HTERT RPE-1 (cell line): ENCODE measurements around the gene ACOT8.
"Not testable (repeated sequence)": the region's sequence is repeated elsewhere in the genome, so short reads cannot be mapped to it uniquely, and the experiment has no call there.

Experiments
- in situ Hi-C: fragments of 300-500 bp; cut with MboI; formaldehyde crosslinking; loops from 4 replicates; pipeline ENCODE4 v1.14.3; 2020; ENCODE audit warnings: low sequenced_read_pairs

ACOT8 gene

DNA sequence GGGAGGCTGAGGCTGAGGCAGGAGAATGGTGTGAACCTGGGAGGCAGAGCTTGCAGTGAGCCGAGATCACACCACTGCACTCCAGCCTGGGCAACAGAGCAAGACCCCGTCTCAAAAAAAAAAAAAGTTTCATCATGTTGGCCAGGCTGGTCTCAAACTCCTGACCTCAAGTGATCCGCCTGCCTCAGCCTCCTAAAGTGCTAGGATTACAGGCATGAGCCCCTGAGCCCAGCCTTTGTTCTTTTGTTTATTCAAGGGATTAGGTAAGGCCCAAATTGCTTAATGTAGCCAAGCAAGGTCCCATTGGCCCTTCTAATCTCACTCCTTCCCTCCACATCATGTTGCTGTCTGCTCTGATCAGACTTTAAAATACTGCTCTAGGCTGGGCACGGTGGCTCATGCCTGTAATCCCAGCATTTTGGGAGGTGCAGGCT lies 27.5 kb downstream of the ACOT8 start:
- in situ Hi-C loops, result not testable (repeated sequence)

DNA sequence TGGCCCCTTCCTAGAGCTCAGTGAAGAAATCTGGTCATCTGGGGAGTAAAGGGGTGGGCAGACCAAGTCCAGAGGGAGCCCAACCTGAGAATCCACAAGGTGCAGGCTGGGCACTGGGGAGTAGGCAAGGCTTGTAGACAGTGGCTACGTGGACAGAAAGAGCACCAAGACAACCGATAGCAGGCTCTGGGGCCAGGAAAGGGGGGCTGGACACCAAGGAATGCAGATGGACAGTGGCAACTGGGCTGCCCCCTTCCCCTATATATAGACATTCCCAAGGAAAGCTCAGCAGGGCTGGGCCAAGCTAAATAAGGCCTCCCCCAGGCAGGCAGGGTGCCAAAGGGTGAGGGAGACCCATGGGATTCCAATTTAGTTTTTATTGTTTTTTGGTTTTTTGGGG lies 28.6 kb downstream of the ACOT8 start:
- in situ Hi-C loops, result no loop called here

DNA sequence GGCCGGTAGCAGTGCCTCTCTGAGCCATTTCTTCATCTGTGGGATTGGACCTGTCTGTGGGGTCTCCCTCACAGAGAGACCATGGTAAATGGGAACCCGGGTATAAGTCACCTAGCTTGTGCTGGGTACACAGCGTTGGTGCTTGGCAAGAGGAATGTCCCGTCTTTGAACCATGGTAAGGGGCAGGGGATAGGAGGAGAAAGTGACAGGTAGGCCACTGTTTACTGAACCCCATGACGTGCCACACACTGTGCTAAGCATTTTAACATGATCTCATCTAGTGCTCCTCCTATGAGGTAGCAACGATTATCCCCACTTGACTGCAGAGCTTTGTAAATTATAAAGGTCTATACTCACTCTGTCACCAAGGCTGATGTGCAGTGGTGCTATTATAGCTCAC lies 29.5 kb downstream of the ACOT8 start:
- in situ Hi-C loops, result no loop called here

DNA sequence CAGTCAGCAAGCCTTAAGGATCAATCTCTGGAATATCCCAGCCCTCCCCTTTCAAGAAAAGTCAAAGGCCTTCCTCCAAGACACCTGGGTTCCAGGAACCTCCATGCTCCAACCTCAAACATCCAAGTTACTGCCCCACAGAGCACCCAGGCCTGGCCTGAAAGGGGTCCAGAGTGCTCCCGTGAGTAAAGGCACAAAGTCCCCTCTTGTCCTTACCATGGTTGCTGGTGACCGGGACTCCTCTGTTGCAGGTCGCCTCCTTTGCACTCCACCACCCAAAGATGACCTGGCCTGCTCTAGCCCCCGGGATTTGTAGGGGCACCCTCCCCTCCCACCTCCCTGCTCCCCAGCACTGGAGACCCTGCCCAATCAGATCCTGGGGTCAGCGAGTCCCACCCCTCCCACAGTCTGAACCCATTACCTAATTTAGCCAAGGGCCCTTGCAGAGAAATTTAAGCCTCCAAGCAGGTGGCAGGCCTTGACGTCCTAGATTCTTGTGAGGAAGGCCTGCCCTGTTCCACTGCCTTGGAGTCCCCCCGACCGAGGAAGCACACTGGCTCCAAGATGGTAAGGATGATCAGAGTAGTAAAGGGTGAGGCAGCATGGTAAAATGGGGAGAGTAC lies 30.1 kb downstream of the ACOT8 start, which contains the start of gene TNNC2:
Gene TNNC2 (minus strand): TSS at position 283 of the 623 bp plus-strand sequence. CDS start 64 bp downstream, at position 219.
- in situ Hi-C loops, result no loop called here

DNA sequence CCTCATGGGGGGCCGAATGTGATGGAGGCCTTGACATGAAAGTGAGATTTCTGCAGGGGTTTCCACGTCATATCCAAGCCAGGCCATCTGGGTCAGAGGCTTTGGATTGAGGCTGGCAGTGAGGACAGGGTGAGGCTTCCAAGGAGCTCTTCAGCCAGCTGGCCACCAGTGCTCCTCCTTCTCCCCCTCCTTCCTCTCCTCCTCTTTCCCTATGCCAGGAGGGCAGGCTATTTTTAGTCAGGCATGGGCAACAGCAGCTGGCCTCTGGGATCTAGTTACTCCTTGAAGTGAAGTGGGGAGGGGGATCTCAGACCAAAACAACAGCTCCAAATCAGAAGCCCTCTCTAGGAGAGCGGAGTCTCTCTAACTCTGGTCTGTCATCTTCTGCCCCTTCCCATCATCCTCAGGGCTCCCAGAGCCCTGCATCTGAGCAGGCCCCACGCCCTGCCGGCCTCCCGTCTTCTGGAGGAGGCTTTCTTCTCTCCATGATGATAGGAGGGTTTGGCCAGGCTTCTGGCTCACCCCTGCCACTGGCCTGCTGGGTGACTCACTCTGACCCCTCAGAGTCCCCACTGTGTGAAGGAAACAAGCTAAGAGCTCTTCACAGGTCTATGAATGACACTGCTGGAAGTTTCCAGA lies 30.7 kb downstream of the ACOT8 start:
- in situ Hi-C loops, result no loop called here

DNA sequence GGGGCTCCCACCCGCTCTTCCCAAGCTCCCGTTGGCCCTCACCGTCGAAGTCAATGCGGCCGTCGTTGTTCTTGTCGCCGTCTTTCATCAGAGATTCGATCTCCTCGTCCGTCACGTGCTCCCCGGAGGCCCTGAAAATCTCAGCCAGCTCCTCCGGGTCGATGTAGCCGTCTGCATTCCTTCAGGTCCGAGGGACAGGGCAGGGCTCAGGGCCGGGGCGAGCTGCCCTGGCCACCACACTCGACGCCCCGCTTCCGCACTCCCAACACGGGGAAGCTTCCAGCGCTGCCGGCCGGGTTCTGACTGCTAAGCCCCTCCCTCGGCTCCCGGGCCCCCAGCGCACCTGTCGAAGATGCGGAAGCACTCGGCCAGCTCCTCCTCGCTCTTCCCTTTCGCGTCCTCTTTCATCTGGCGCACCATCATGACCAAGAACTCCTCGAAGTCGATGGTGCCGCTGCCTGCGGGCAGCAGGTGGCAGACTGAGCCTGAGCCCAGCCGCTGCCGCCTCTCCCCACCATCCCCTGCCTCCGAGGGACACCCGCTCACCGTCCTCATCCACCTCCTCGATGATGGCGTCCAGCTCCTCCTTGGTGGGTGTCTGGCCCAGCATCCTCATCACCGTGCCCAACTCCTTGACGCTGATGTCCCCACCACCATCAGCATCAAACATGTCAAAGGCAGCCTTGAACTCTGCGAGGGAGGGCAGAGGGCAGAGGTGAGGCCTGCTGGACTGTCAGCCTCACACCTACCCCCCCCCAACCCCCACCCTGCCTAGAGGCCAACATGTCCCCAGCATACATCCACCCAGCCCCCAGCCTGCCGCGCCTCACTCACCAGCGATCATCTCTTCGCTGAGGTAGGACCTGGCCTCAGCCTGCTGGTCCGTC lies 33.0 kb downstream of the ACOT8 start:
- in situ Hi-C loops, result no loop called here

DNA sequence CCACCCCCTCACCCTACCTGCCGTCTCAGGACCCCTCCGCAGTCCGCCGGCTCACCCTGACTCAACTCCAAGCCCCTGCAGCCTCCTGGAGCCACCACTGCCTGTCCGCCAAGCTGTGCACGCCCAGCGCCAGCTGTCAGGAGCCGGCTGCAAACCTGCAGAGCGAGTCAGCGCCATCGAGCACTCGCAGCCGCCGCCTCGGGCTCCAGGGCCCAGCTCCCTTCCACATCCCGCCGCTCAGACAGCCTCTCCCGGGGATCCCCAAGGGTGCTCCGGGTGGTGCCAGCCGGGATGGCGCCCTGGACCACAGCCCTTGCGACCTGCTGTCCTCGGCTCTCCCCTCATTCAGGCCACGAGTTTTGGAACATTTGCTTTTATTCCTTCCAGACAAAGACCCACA lies 34.3 kb downstream of the ACOT8 start:
- in situ Hi-C loops, result no loop called here

DNA sequence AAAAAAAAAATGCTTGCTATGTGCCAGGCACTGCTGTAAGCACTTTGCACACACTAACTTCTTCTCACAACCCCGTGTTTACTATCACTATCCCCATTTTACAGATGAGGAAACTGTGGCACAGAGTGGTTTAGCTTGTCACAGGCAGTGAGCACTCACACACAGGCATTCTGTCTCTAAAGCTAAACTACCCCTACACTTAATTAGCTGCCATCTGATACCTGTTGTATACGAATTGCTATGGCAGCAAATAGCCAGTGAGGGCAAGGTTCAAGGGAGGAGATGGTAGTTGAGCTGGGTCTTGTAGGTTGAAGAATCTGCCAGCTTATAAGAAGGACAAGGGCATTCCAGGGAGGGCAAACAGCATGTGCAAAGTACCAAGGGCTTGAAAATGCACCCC lies 35.2 kb downstream of the ACOT8 start:
- in situ Hi-C loops, result no loop called here

DNA sequence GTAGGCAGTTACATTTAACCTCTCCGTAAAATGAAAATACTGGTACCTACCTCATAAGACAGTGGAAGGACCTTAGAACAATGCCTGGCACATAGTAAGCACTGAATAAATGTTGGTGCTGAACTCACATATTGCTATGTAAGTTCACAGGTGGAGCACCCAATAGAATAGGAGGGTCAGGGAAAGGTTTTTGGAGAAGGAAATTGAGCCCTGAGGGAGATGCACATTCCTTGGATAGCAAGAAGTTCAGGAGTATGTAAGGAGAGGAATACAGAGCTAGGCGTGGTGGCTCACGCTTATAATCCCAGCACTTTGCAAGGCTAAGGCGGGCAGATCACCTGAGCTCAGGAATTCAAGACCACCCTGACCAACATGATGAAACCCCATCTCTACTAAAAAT lies 37.7 kb downstream of the ACOT8 start:
- in situ Hi-C loops, result no loop called here

DNA sequence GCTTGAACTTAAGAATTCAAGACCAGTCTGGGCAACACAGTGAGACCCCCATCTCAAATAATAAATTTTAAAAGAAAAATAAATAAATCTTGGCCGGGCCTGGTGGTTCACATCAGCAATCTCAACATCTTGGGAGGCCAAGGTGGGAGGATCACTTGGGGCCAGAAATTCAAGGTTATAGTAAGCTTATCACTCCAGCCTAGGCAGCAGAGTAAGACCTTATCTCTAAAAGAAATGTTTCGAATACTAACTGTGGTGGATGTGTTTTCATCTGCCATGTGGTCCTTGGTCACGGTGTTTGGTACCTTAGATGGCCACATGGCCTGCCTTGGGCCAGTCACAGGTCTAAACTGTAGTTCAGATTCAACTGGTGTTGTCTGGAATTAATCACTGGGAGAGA lies 39.0 kb downstream of the ACOT8 start:
- in situ Hi-C loops, result no loop called here

DNA sequence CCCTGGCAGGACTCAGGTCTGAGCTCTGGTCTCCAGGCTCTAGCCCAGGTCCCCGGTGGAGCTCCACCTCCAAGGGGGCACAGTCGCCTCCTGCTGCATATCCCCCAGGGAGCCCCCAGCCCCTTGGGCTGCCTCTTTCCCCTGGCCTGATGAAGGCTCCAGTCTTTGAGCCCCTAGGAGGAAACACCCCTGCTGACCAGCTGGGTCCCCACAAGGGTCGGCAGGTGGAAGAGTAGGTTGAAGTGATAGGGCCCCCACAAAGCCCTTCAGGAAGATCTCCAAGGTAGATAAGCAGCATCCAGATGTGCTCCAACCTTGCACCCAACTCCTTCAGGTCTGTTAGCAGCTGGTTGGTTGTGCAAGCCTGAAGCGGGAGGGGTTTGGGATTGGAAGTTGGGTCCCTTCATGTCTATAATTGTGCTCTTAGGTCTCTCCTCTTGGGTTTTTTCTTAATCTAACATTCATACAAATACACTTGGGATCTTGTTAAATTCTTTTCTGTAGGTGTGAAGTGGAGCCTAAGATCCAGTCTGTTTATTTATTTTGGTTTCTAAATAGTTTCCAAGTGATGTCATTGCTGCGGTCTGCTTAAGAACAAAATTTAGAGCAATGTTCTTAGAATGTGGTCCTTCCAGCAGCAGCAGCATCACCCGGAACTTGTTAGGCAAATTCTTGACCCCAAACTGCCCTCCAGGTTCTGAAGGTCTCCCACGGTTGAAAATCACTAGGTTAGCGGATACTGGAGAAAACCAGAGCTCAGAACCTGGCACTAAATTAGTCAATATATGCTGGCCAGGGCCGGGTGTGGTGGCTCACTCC lies 39.6 kb downstream of the ACOT8 start:
- in situ Hi-C loops, result no loop called here

DNA sequence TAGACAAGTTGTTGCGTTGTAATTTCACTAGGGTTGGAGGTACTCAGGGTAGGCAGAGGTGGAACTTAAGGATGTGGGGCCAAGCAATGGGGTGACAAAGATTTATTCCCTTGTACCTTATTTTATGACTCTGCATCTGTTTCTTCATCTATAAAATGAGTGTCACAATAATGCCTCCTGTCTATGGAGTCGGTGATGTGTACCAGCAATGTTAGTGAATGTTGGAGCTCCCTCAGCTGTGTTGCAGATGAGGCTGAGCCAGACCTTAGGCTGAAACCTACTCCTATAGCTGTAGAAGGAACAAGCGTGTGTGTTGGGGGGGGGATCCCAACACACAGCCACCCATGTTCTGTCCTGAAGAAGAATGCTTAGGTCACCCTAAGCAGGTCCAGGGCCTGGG lies 40.2 kb downstream of the ACOT8 start:
- in situ Hi-C loops, result no loop called here

DNA sequence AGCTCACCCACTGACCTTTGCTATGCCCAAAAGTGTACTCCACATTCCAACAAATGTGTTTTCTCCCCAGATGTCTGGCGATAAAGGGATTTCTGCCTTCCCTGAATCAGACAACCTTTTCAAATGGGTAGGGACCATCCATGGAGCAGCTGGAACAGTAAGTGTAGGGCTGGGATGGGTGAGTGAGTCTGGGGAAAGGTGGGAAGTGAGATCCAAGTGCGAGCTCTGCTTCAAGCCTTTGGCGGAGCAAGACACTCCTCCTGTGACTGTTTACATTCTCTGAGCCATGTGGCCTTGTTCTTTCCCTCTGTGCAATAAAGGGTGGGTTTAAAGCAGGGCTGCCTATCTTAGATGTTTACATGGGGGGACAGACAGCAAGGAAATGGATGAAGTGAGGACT lies 42.9 kb downstream of the ACOT8 start:
- in situ Hi-C loops, result no loop called here

DNA sequence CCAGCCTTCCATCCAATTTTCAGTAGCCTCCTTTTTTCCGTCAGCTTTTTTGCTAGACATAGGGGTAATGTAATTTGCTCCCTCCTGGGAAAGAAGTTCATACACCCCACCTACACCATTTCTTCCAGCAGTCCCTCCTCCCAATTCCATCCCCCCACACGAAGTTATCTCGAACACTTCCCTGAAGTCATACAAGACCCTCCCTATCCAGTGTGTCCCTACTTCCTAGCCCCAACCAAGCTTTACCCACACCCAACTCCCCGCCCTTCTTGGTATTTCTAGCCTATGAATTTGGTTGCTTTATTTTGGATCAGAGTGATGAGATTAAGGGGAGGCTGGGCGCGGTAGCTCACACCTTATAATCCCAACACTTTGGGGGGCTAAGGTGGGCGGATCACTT lies 43.7 kb downstream of the ACOT8 start:
- in situ Hi-C loops, result no loop called here

DNA sequence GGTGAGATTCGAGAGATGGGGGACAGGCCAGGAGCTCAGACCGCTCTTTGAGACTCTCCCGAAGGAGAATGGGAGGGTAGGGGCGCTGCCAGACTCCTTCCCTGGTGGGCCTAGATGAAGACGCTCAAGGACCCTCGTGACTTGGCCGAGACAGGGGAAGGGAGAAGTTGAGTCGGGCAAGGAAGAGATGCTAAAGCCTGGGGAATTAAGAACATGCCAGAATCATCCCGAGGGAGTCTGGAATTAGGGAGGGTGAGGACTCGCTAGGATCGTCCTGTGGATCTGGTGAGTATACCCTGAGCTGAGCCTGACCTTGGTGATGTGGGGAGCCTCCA lies 44.2 kb downstream of the ACOT8 start:
- in situ Hi-C loops, result no loop called here

DNA sequence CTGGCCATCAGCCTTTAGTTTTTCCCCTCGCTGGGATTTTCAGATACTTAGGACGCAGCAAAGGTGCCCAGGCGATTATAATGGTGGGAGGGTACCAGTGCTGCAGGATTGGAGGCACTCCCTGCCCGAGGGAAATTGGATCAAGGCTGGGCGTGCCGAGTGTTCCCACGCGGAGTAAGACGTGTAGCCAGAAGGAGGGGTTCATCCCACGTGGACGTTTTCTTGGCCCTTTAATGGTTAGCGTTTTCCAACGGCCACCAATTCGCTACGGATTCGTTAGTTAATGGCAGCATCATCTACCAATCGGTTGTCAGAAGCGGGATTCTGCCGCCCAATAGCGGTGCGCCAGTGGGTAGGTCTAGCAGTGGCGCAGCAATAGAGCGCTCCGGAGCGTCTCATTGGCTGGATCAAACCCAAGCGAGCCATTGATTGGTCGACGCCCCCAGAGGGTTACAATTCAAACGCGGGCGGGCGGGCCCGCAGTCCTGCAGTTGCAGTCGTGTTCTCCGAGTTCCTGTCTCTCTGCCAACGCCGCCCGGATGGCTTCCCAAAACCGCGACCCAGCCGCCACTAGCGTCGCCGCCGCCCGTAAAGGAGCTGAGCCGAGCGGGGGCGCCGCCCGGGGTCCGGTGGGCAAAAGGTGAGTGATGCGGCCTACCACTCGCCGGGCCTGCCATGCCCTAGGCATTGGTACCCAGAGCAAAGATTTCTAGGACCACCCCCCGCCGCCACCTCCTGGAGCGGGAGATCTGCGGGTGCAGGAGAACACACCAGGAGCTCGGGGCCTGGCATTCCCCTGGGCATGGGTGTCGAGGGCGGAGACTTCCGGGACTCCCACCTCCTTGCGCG lies 44.8 kb downstream of the ACOT8 start, which contains the start of gene UBE2C:
Gene UBE2C (plus strand): TSS at position 488 of the 849 bp plus-strand sequence. CDS start 52 bp downstream, at position 540.
- in situ Hi-C loops, result no loop called here

DNA sequence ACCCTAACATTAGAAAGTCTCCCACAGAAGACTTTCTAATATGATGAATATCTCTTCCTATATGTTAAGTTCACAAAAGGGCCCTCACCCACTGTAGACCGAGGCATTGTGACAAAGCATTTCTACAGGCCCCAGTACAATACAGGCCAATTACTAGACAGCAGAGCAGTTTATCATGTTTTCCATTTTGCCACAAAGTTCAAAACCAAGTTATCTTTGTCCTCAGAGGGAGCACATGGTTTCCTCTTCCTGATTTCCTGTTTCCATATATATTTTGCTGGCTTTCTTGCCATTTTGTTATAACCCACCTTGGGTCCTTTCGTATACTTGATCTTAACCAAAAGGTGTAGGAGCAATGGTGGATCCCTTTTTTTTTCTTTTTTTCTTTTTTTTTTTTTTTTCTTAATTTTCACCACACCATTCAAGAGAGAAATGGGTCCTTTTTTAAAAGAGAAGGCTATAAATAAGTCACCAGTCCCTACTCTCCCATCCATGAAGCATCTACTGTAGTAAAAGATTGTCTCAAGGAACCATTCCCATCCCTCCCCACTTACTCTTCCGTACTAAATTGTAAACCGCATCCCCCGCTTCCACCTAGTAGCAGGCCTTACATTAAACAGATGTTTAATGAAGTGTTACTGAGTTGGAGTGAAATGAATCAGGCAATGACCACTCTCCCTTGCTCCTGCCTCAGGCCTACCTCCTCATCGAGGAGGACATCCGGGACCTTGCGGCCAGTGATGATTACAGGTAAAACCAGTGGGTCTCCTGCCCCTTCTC lies 46.8 kb downstream of the ACOT8 start:
- in situ Hi-C loops, result no loop called here

DNA sequence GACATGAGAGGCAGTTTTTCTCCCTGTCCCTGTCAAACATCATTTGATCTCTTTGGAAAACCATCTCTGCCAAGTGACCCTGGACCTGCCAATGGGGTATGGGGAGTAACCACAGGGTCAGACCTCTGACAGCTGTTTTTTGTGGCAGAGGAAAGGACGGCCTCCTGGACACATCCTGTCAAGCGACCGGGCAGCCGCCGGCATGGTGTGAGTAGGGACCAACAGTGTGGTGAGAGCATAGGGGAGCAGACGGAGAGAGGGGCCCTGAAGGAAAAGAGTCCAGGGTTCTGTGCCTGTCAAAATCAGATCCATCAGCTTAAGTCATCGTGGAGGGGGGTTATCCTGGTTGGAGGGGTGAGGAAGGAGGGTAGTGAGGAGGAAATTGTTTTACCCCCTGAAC lies 55.3 kb downstream of the ACOT8 start:
- in situ Hi-C loops, result no loop called here

DNA sequence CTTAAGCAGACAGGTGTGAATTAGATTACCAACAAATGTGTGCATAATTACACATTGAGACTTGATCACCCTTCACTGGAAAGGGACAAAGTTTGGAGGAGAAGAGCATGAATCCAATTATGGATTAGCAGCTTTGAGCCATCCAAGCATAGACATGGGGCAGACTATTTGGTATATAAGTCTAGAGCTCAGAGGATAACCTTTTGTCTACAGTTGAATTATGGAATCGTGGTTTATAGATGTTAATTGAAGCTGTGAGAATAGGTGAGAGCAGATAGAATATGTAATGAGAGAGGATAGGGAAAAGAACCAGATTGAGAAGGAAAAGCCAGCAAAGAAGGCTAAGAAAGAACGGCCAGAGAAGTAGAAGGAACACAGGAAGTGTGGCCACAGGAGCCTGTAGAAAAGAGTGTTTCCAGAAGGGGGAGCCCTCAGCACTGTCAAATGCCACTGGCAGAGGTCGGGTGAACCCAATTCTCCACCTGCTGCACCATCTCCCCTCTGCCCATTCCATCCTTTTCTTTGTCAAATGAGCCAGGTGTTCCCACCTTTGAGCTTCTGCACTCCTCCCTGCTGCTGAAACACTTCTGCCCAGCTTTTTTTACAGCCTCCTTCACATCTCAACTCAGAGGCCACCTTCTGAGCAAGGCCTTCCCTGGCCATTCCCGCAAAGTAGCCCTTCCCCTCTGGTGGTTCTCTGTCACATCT lies 58.1 kb downstream of the ACOT8 start:
- in situ Hi-C loops, result no loop called here
